BE2C (cell line): ENCODE results near the gene PI16.

Experiments
- DNase-seq: peaks from one replicate; pipeline ENCODE4 v3.0.0-alpha.2; 2020
- H3K27me3 ChIP-seq: fragments of 250-450 bp; sonication (Bioruptor Pico); 2 replicates; pipeline ENCODE4 v1.5.1; 2020; ENCODE audit warnings: mild to moderate bottlenecking
- H3K36me3 ChIP-seq: fragments of 250-450 bp; sonication (Bioruptor Pico); 2 replicates; pipeline ENCODE4 v1.5.1; 2020; ENCODE audit warnings: mild to moderate bottlenecking
- H3K4me1 ChIP-seq: fragments of 250-450 bp; sonication (Bioruptor Pico); 2 replicates; pipeline ENCODE4 v1.5.1; 2020
- H3K4me3 ChIP-seq: 2 replicates; pipeline ENCODE4 v1.5.1; 2011; ENCODE audit warnings: low read depth, low read length
- H3K9me3 ChIP-seq: fragments of 250-450 bp; sonication (Bioruptor Pico); 2 replicates; pipeline ENCODE4 v1.5.1; 2020
- CTCF ChIP-seq: IDR thresholded peaks from 2 replicates; pipeline ENCODE4 v1.5.1; 2012; ENCODE audit warnings: mild to moderate bottlenecking, low read depth, low read length

PI16 gene

GRCh38 chr6:37008484-37009465 is 54.2 kb downstream of the PI16 start:
- Histone ChIP-seq H3K4me3 (no peak overlapping the region), H3K4me1 (no peaks in the 10 kb centered on the region; the same call in 1 of the 2 replicates), H3K9me3 (no peaks in the 10 kb centered on the region), H3K36me3 (no peaks in the 10 kb centered on the region), H3K27me3 (no peaks in the 10 kb centered on the region)
- no peak for TF ChIP-seq CTCF
- DNase-seq, result no peak

GRCh38 chr6:37010402-37010892 is 55.9 kb downstream of the PI16 start:
- Histone ChIP-seq H3K4me1 (no peaks in the 10 kb centered on the region), H3K27me3 (no peaks in the 10 kb centered on the region), H3K36me3 (no peaks in the 10 kb centered on the region), H3K4me3 (no peak overlapping the region), H3K9me3 (no peaks in the 10 kb centered on the region)
- no peak for DNase-seq
- no peak for TF ChIP-seq CTCF

GRCh38 chr6:37011656-37012378 is 57.3 kb downstream of the PI16 start:
- DNase-seq, result no peak
- Histone ChIP-seq H3K4me3 (no peak overlapping the region), H3K27me3 (no peaks in the 10 kb centered on the region), H3K4me1 (no peaks in the 10 kb centered on the region), H3K9me3 (no peaks in the 10 kb centered on the region), H3K36me3 (no peaks in the 10 kb centered on the region)
- no peak for TF ChIP-seq CTCF

- peaks cover 9% of the 10 kb centered on the region for H3K4me1 ChIP-seq
- H3K4me3 ChIP-seq, result no peak overlapping the region
- H3K27me3 ChIP-seq, result no peaks in the 10 kb centered on the region
- no peaks in the 10 kb centered on the region for H3K9me3 ChIP-seq
- no peak for TF ChIP-seq CTCF
- DNase-seq, result no peak
- H3K36me3 ChIP-seq, result no peaks in the 10 kb centered on the region
These were observed 59.3 kb downstream of the PI16 start for GRCh38 chr6:37013516-37014491.
